GM12874 (cell line): Measurements from ENCODE around the gene C16orf86.

ENCODE experiments used
- CTCF ChIP-seq: IDR thresholded peaks from 2 replicates; pipeline ENCODE4 v1.5.1; 2011; ENCODE audit warnings: low read depth, mild to moderate bottlenecking, control low read depth, low read length, moderate library complexity; ENCODE audit not compliant: insufficient read depth

The C16orf86 gene

GRCh38 chr16:67660564-67661028, 6.0 kb upstream of the C16orf86 start, which contains the start of gene PARD6A:
TSS of gene PARD6A (plus strand) at chr16:67660960. CDS start at chr16:67661039, 79 bp downstream.
- no peak for TF ChIP-seq CTCF

- TF ChIP-seq CTCF = no peak
Observed at GRCh38 chr16:67661101-67661761, 5.4 kb upstream of the C16orf86 start.

GRCh38 chr16:67661886-67662652, 4.5 kb upstream of the C16orf86 start:
- no peak for TF ChIP-seq CTCF

GRCh38 chr16:67662653-67663010, 4.0 kb upstream of the C16orf86 start:
- no peak for TF ChIP-seq CTCF

- TF ChIP-seq CTCF = peak; percentile 51; the same call in 1 of the 2 replicates
Observed at GRCh38 chr16:67663151-67663876, 3.3 kb upstream of the C16orf86 start.

- no peak for TF ChIP-seq CTCF
Observed at GRCh38 chr16:67663877-67664222, 2.8 kb upstream of the C16orf86 start.

GRCh38 chr16:67664258-67664657, 2.4 kb upstream of the C16orf86 start:
- no peak for TF ChIP-seq CTCF
